ENCODE data around the gene AKR1C2.

Gene AKR1C2

GRCh38 chr10:4947635-4948596, 55.7 kb downstream of the AKR1C2 start:
- Histone ChIP-seq H3K4me3 (ENCODE audit: insufficient read depth, low read length, poor library complexity, severe bottlenecking) (no peak overlapping the region), H4K20me1 (ENCODE audit: low read depth, low read length) (no peaks in the 10 kb centered on the region), H3K27me3 (ENCODE audit: low read length) (no peaks in the 10 kb centered on the region), H3K9me2 (replicated peaks; ENCODE audit: insufficient read depth, low read length) (no peaks in the 10 kb centered on the region), H3K9ac (ENCODE audit: low read length) (no peak overlapping the region), H2AFZ (ENCODE audit: low read depth, low read length, severe bottlenecking) (no peak overlapping the region), H3K4me2 (ENCODE audit: low read depth, low read length, poor library complexity, severe bottlenecking) (no peak overlapping the region), H3K79me2 (ENCODE audit: insufficient read depth, low read length) (no peaks in the 10 kb centered on the region), H3K36me3 (ENCODE audit: low read length) (no peaks in the 10 kb centered on the region), H3F3A (ENCODE audit: insufficient read depth) (no peaks in the 10 kb centered on the region), H3K9me3 (ENCODE audit: insufficient read depth, low read length) (no peaks in the 10 kb centered on the region), H3K27ac (ENCODE audit: low read depth, low read length) (no peak overlapping the region)
- no peak for TF ChIP-seq CTCF (IDR thresholded peaks at IDR 0.05; ENCODE audit: insufficient read depth, low read length, poor library complexity, severe bottlenecking)
- TF ChIP-seq EZH2phosphoT487 (conservative IDR thresholded peaks at IDR 0.05; ENCODE audit: low read length), result no peak

- no peaks in the 10 kb centered on the region for H4K20me1 ChIP-seq (ENCODE audit: low read depth, low read length)
- no peak overlapping the region for H3K9ac ChIP-seq (ENCODE audit: low read length)
- TF ChIP-seq EZH2phosphoT487 (conservative IDR thresholded peaks at IDR 0.05; ENCODE audit: low read length), result no peak
- no peak for TF ChIP-seq CTCF (IDR thresholded peaks at IDR 0.05; ENCODE audit: insufficient read depth, low read length, poor library complexity, severe bottlenecking)
- no peaks in the 10 kb centered on the region for H3K9me3 ChIP-seq (ENCODE audit: insufficient read depth, low read length)
- H3K36me3 ChIP-seq (ENCODE audit: low read length), result no peaks in the 10 kb centered on the region
- H3K4me3 ChIP-seq (ENCODE audit: insufficient read depth, low read length, poor library complexity, severe bottlenecking), result no peak overlapping the region
- H2AFZ ChIP-seq (ENCODE audit: low read depth, low read length, severe bottlenecking), result no peak overlapping the region
- H3K79me2 ChIP-seq (ENCODE audit: insufficient read depth, low read length), result no peaks in the 10 kb centered on the region
- H3K27me3 ChIP-seq (ENCODE audit: low read length), result no peaks in the 10 kb centered on the region
- no peak overlapping the region for H3K4me2 ChIP-seq (ENCODE audit: low read depth, low read length, poor library complexity, severe bottlenecking)
- H3K27ac ChIP-seq (ENCODE audit: low read depth, low read length), result no peak overlapping the region
- H3F3A ChIP-seq (ENCODE audit: insufficient read depth), result no peaks in the 10 kb centered on the region
- no peaks in the 10 kb centered on the region for H3K9me2 ChIP-seq (replicated peaks; ENCODE audit: insufficient read depth, low read length)
These were observed 56.5 kb downstream of the AKR1C2 start for GRCh38 chr10:4947039-4947634.

- Histone ChIP-seq H3K9ac (ENCODE audit: low read length) (no peak overlapping the region), H4K20me1 (ENCODE audit: low read depth, low read length) (no peaks in the 10 kb centered on the region), H3K36me3 (ENCODE audit: low read length) (no peaks in the 10 kb centered on the region), H3K4me2 (ENCODE audit: low read depth, low read length, poor library complexity, severe bottlenecking) (no peak overlapping the region), H3K4me3 (ENCODE audit: insufficient read depth, low read length, poor library complexity, severe bottlenecking) (no peak overlapping the region), H3F3A (ENCODE audit: insufficient read depth) (no peaks in the 10 kb centered on the region), H3K9me3 (ENCODE audit: insufficient read depth, low read length) (no peaks in the 10 kb centered on the region), H2AFZ (ENCODE audit: low read depth, low read length, severe bottlenecking) (no peak overlapping the region), H3K27ac (ENCODE audit: low read depth, low read length) (no peak overlapping the region), H3K27me3 (ENCODE audit: low read length) (no peaks in the 10 kb centered on the region), H3K79me2 (ENCODE audit: insufficient read depth, low read length) (no peaks in the 10 kb centered on the region), H3K9me2 (replicated peaks; ENCODE audit: insufficient read depth, low read length) (no peaks in the 10 kb centered on the region)
- TF ChIP-seq CTCF (IDR thresholded peaks at IDR 0.05; ENCODE audit: insufficient read depth, low read length, poor library complexity, severe bottlenecking) (no peak), EZH2phosphoT487 (conservative IDR thresholded peaks at IDR 0.05; ENCODE audit: low read length) (no peak)
These were observed 57.6 kb downstream of the AKR1C2 start for GRCh38 chr10:4945766-4946717.
